HCT116 (cell line): ENCODE results near the gene BBS4. TPM values are rescaled to one million over a fixed set of nuclear protein-coding genes. Genes with fewer than 3 reads are reported as not detected.

Source experiments
- ATAC-seq: fragments of 200-7000 bp; cut with Tn5 transposase; 2 replicates; pipeline ENCODE4 v1.9.1; 2020; ENCODE audit warnings: mild to moderate bottlenecking, moderate library complexity
- BruUV-seq: library from RNA; stranded (reverse); fragments of 400-500 nt; replicated peaks from 2 replicates; lab custom pipeline; 2021; lab: Mats Ljungman, UMichigan
- CTCF ChIA-PET: fragments of 300-600 bp; sonication (Branson Sonifier 250); formaldehyde crosslinking; loops from one replicate; lab custom pipeline; 2021; ENCODE audit warnings: antibody characterized with exemption; lab: Charles Lee
- POLR2A ChIA-PET: fragments of 300-600, 350-600 bp; sonication (Branson Sonifier 250); formaldehyde crosslinking; loops from one replicate; lab custom pipeline; 2021; ENCODE audit warnings: antibody characterized with exemption; lab: Charles Lee
- RAD21 ChIA-PET, 2 experiments: fragments of 300-600 bp; sonication (Branson Sonifier 250); formaldehyde crosslinking; loops; one replicate each; lab custom pipeline; 2023; ENCODE audit warnings: low total read pairs in 2 of 2; ENCODE audit not compliant: uncharacterized antibody in 2 of 2, unreplicated experiment in 2 of 2, low non-redundant PET in 1 of 2; lab: Charles Lee
- DNase-seq: peaks from one replicate; pipeline ENCODE4 v3.0.0-alpha.2; 2010; ENCODE audit warnings: low read depth, low spot score
- H2AFZ ChIP-seq: fragments of 200-600 bp; shearing (Covaris generic), sonication (generic); 2 replicates; pipeline ENCODE4 v1.6.1; 2017; ENCODE audit warnings: low read depth, mixed run types, mixed read lengths, antibody characterized with exemption, low read length; ENCODE audit not compliant: poor library complexity, severe bottlenecking
- H3K27ac ChIP-seq: 2 replicates; pipeline ENCODE4 v1.5.1; 2012; ENCODE audit warnings: low read depth, low read length
- H3K27me3 ChIP-seq: fragments of 200-600 bp; sonication (generic); 2 replicates; pipeline ENCODE4 v1.6.1; 2016; ENCODE audit warnings: mixed run types, low read length, mixed read lengths; ENCODE audit not compliant: insufficient read depth
- H3K36me3 ChIP-seq, 2 experiments: fragments of 200-500 bp in 1 of 2; fragments of 200-600 bp in 1 of 2; sonication (Bioruptor generic) in 1 of 2; sonication (generic) in 1 of 2; 2 replicates each; pipeline versions ENCODE4 v1.5.1 to v1.6.1; 2014 to 2016; ENCODE audit warnings: low read length in 2 of 2, inconsistent platforms in 1 of 2, mixed read lengths in 1 of 2, mixed run types in 1 of 2; ENCODE audit not compliant: insufficient read depth in 2 of 2, control insufficient read depth in 1 of 2
- H3K4me1 ChIP-seq, 2 experiments: fragments of 200-600 bp in 1 of 2; sonication (generic) in 1 of 2; 2 replicates each; pipeline versions ENCODE4 v1.5.1 to v1.6.1; 2012 to 2017; ENCODE audit warnings: low read length in 2 of 2, inconsistent platforms in 1 of 2, mild to moderate bottlenecking in 1 of 2, mixed read lengths in 1 of 2, mixed run types in 1 of 2, moderate library complexity in 1 of 2; ENCODE audit not compliant: insufficient read depth in 2 of 2, control insufficient read depth in 1 of 2
- H3K4me2 ChIP-seq: fragments of 200-600 bp; sonication (generic); 2 replicates; pipeline ENCODE4 v1.6.1; 2017; ENCODE audit warnings: mixed run types, low read length, mixed read lengths
- H3K4me3 ChIP-seq, 2 experiments: fragments of 200-600 bp in 1 of 2; sonication (generic) in 1 of 2; replicated peaks in 1 of 2; 2 replicates each; pipeline ENCODE4 v1.5.1; 2011 to 2016; ENCODE audit warnings: low read length in 2 of 2, control low read depth in 1 of 2, low read depth in 1 of 2, mild to moderate bottlenecking in 1 of 2, mixed read lengths in 1 of 2, mixed run types in 1 of 2
- H3K79me2 ChIP-seq: fragments of 200-600 bp; sonication (generic); 2 replicates; pipeline ENCODE4 v1.6.1; 2017; ENCODE audit warnings: mild to moderate bottlenecking, mixed run types, low read length, moderate library complexity, mixed read lengths; ENCODE audit not compliant: insufficient read depth
- H3K9ac ChIP-seq: fragments of 200-600 bp; sonication (generic); 2 replicates; pipeline ENCODE4 v1.6.1; 2016; ENCODE audit warnings: low read length, mixed read lengths
- H3K9me2 ChIP-seq: fragments of 200-600 bp; sonication (generic), shearing (Covaris generic); 2 replicates; pipeline ENCODE4 v1.6.1; 2017; ENCODE audit warnings: mixed run types, mild to moderate bottlenecking, moderate library complexity; ENCODE audit not compliant: insufficient read depth
- H3K9me3 ChIP-seq, 2 experiments: fragments of 200-500 bp in 1 of 2; fragments of 200-600 bp in 1 of 2; sonication (Bioruptor generic) in 1 of 2; sonication (generic) in 1 of 2; 2 replicates each; pipeline ENCODE4 v1.6.1; 2014 to 2017; ENCODE audit warnings: low read length in 2 of 2, mixed read lengths in 2 of 2, inconsistent platforms in 1 of 2, low read depth in 1 of 2, mild to moderate bottlenecking in 1 of 2, mixed run types in 1 of 2, moderate library complexity in 1 of 2; ENCODE audit not compliant: control insufficient read depth in 1 of 2, insufficient read depth in 1 of 2
- H4K20me1 ChIP-seq: fragments of 200-600 bp; sonication (generic), shearing (Covaris generic); 2 replicates; pipeline ENCODE4 v1.6.1; 2017; ENCODE audit warnings: mixed run types, mild to moderate bottlenecking, moderate library complexity; ENCODE audit not compliant: insufficient read depth
- CBX3 ChIP-seq: IDR thresholded peaks from 2 replicates; pipeline ENCODE4 v1.6.1; 2012; ENCODE audit warnings: low read depth
- CEBPB ChIP-seq: IDR thresholded peaks from 2 replicates; pipeline ENCODE4 v1.6.1; 2012; ENCODE audit warnings: low read depth
- CTCF ChIP-seq, 3 experiments: fragments of 200-600 bp in 1 of 3; sonication (generic) in 1 of 3; IDR thresholded peaks in 2 of 3; conservative IDR thresholded peaks in 1 of 3; 2 replicates each; pipeline ENCODE4 v1.5.1; 2012 to 2017; ENCODE audit warnings: low read depth in 2 of 3, low read length in 2 of 3, antibody characterized with exemption in 1 of 3, borderline replicate concordance in 1 of 3, control low read depth in 1 of 3, mild to moderate bottlenecking in 1 of 3, mixed read lengths in 1 of 3, mixed run types in 1 of 3, moderate library complexity in 1 of 3; ENCODE audit not compliant: insufficient read depth in 1 of 3
- EZH2 ChIP-seq: fragments of 200-600 bp; sonication (generic); IDR thresholded peaks from 2 replicates; pipeline ENCODE4 v1.6.1; 2017; ENCODE audit warnings: antibody characterized with exemption, mixed run types
- EZH2phosphoT487 ChIP-seq: fragments of 200-600 bp; IDR thresholded peaks from 2 replicates; pipeline ENCODE4 v1.6.1; 2018; ENCODE audit warnings: antibody characterized with exemption, borderline replicate concordance
- FOSL1 ChIP-seq: IDR thresholded peaks from 2 replicates; pipeline ENCODE4 v1.6.1; 2012; ENCODE audit warnings: low read depth
- JUND ChIP-seq: IDR thresholded peaks from 2 replicates; pipeline ENCODE4 v1.6.1; 2012
- POLR2A ChIP-seq: IDR thresholded peaks from 2 replicates; pipeline ENCODE4 v1.7.0; 2011; ENCODE audit warnings: borderline replicate concordance; ENCODE audit not compliant: insufficient read depth, insufficient read length; ENCODE audit errors: extremely low read depth
- POLR2AphosphoS5 ChIP-seq: IDR thresholded peaks from 2 replicates; pipeline ENCODE4 v1.6.1; 2011; ENCODE audit warnings: mild to moderate bottlenecking, low read depth, low read length, moderate library complexity
- RAD21 ChIP-seq: IDR thresholded peaks from 2 replicates; pipeline ENCODE4 v1.6.1; 2012; ENCODE audit warnings: low read depth, mild to moderate bottlenecking
- SRF ChIP-seq: IDR thresholded peaks from 2 replicates; pipeline ENCODE4 v1.6.1; 2012; ENCODE audit warnings: low read depth
- TCF7L2 ChIP-seq: IDR thresholded peaks from 2 replicates; pipeline ENCODE4 v1.7.0; 2011; ENCODE audit warnings: borderline replicate concordance, inconsistent platforms; ENCODE audit not compliant: insufficient read depth, insufficient read length; ENCODE audit errors: extremely low read depth
- YY1 ChIP-seq: IDR thresholded peaks from 2 replicates; pipeline ENCODE4 v1.6.1; 2011; ENCODE audit warnings: low read length, low read depth, moderate library complexity, mild to moderate bottlenecking; ENCODE audit not compliant: insufficient replicate concordance; ENCODE audit errors: extremely low read depth
- ZNF274 ChIP-seq: fragments of 200-500 bp; sonication (Bioruptor generic); IDR thresholded peaks from 2 replicates; pipeline ENCODE4 v1.6.1; 2014; ENCODE audit warnings: mild to moderate bottlenecking, low read depth, low read length, inconsistent platforms
- intact Hi-C: fragments of 100-400 bp; cut with micrococcal nuclease; formaldehyde crosslinking; loops from 2 replicates; pipeline ENCODE4 v1.10.0; 2022
- total RNA-seq: library from RNA; stranded (reverse); gene quantifications from one replicate; pipeline ENCODE4 v1.2.1, GENCODE V29; 2021; ENCODE audit not compliant: unreplicated experiment
- TF ChIP-seq, protein P1 (sequence below): IDR thresholded peaks from 2 replicates; pipeline ENCODE4 v1.6.1; 2012
- TF ChIP-seq, protein P2 (sequence below): IDR thresholded peaks from 2 replicates; pipeline ENCODE4 v1.6.1; 2011; ENCODE audit warnings: mild to moderate bottlenecking, low read length, moderate library complexity; ENCODE audit not compliant: insufficient replicate concordance; ENCODE audit errors: extremely low read depth
- TF ChIP-seq, protein P3 (sequence below): IDR thresholded peaks from 2 replicates; pipeline ENCODE4 v1.6.1; 2012

BBS4 gene
- total RNA-seq, 1 experiment from 2014 or later, result 10.0 TPM

DNA sequence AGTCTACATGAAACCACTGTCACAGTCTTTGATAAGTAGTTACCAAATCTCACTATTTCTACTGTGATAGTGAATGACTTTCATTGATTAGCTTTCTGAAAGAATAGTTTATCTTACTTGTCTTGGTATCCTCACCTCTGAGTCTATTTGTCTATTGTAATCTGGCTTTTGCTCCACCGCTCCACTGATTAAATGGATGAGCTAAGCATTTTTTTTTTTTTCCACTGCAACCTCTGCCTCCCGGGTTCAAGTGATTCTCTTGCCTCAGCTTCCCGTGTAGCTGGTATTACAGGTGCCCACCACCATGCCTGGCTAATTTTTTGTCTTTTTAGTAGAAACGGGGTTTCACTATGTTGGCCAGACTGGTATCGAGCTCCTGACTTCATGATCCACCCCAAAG, 12.9 kb downstream of the BBS4 start:
- H3K79me2 ChIP-seq, result no peaks in the 10 kb centered on the region
- BruUV-seq, result no TSS peak
- CTCF ChIA-PET, result no interaction called here
- no peak overlapping the region for H3K9ac ChIP-seq
- no peaks in the 10 kb centered on the region for H3K9me3 ChIP-seq
- H2AFZ ChIP-seq, result no peak overlapping the region
- no peak overlapping the region for H3K4me3 ChIP-seq
- no peaks in the 10 kb centered on the region for H3K27me3 ChIP-seq
- DNase-seq (no peak), ATAC-seq (no peak)
- no peaks in the 10 kb centered on the region for H3K9me2 ChIP-seq
- RAD21 ChIA-PET, result no interaction called here
- no peak overlapping the region for H3K4me2 ChIP-seq
- H3K36me3 ChIP-seq, result no peaks in the 10 kb centered on the region
- no peaks in the 10 kb centered on the region for H4K20me1 ChIP-seq
- POLR2A ChIA-PET, result no interaction called here
- TF ChIP-seq ZNF274 (no peak), FOSL1 (no peak), EZH2 (no peak), CTCF (IDR thresholded peaks at IDR 0.05 in 2 of 3, conservative IDR thresholded peaks at IDR 0.05 in 1 of 3; ENCODE audit: borderline replicate concordance in 1 of 3, insufficient read depth in 1 of 3, low read depth in 2 of 3, low read length in 2 of 3) (no peak), EZH2phosphoT487 (no peak), SRF (no peak), POLR2AphosphoS5 (no peak), RAD21 (no peak), YY1 (no peak), CEBPB (no peak), JUND (no peak), POLR2A (no peak), TCF7L2 (no peak), CBX3 (no peak)
- TF ChIP-seq, protein P1, sequence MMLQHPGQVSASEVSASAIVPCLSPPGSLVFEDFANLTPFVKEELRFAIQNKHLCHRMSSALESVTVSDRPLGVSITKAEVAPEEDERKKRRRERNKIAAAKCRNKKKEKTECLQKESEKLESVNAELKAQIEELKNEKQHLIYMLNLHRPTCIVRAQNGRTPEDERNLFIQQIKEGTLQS, result no peak
- TF ChIP-seq, protein P2, sequence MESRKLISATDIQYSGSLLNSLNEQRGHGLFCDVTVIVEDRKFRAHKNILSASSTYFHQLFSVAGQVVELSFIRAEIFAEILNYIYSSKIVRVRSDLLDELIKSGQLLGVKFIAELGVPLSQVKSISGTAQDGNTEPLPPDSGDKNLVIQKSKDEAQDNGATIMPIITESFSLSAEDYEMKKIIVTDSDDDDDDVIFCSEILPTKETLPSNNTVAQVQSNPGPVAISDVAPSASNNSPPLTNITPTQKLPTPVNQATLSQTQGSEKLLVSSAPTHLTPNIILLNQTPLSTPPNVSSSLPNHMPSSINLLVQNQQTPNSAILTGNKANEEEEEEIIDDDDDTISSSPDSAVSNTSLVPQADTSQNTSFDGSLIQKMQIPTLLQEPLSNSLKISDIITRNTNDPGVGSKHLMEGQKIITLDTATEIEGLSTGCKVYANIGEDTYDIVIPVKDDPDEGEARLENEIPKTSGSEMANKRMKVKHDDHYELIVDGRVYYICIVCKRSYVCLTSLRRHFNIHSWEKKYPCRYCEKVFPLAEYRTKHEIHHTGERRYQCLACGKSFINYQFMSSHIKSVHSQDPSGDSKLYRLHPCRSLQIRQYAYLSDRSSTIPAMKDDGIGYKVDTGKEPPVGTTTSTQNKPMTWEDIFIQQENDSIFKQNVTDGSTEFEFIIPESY, result no peak
- TF ChIP-seq, protein P3, sequence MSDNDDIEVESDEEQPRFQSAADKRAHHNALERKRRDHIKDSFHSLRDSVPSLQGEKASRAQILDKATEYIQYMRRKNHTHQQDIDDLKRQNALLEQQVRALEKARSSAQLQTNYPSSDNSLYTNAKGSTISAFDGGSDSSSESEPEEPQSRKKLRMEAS, result no peak
- no peak overlapping the region for H3K27ac ChIP-seq
- intact Hi-C loops, result no loop called here
- no peaks in the 10 kb centered on the region for H3K4me1 ChIP-seq
